Liver (tissue), 3 donors: ENCODE results near the gene WDR81.

ENCODE experiments used
- HNF4A ChIP-seq, 2 donors: conservative IDR thresholded peaks; 2 replicates each; pipeline ENCODE4 v1.6.1; 2016; ENCODE audit warnings: antibody characterized with exemption in 2 of 2, mild to moderate bottlenecking in 2 of 2
- RAD21 ChIP-seq, 2 donors: IDR thresholded peaks; 2 replicates each; pipeline ENCODE4 v1.6.1; 2016; ENCODE audit warnings: antibody characterized with exemption in 2 of 2, mild to moderate bottlenecking in 2 of 2
- SP1 ChIP-seq: IDR thresholded peaks from 2 replicates; pipeline ENCODE4 v1.6.1; 2018; ENCODE audit warnings: antibody characterized with exemption, mild to moderate bottlenecking
- TF ChIP-seq, protein P1 (sequence below): fragments of 150-350 bp; IDR thresholded peaks from 2 replicates; pipeline ENCODE4 v1.5.1; 2017; ENCODE audit warnings: improper control_type of control experiment, low read depth, low read length; ENCODE audit not compliant: missing input control
- TF ChIP-seq, protein P2 (sequence below): IDR thresholded peaks from 2 replicates; pipeline ENCODE4 v1.6.1; 2016; ENCODE audit warnings: antibody characterized with exemption
- TF ChIP-seq, protein P3 (sequence below): IDR thresholded peaks from 2 replicates; pipeline ENCODE4 v1.6.1; 2016; ENCODE audit warnings: antibody characterized with exemption
- TF ChIP-seq, protein P4 (sequence below): IDR thresholded peaks from 2 replicates; pipeline ENCODE4 v1.6.1; 2016; ENCODE audit warnings: antibody characterized with exemption, mild to moderate bottlenecking
- donor health status: healthy.
- donor health status: healthy.

DNA sequence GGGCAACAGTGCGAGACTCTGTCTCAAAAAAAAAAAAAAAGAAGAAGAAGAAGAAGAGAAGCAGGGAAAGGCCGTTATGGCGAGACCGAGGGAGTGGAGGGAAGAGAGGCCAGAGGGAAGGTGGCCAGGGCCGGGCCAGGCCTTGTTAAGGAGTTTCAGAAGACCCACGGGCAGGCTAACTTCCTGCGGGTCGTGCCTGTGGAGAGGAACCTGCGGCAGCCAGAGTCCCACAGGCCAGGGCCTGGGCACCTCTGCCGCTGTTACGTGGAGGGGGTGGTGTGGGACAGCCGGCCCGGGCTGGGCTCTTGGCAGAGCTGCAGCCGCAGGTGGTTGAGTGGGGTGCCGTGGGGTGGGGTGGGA is 5.4 kb downstream of the WDR81 start:
- no peak for TF ChIP-seq HNF4A (conservative IDR thresholded peaks at IDR 0.05)
- TF ChIP-seq, protein P1, sequence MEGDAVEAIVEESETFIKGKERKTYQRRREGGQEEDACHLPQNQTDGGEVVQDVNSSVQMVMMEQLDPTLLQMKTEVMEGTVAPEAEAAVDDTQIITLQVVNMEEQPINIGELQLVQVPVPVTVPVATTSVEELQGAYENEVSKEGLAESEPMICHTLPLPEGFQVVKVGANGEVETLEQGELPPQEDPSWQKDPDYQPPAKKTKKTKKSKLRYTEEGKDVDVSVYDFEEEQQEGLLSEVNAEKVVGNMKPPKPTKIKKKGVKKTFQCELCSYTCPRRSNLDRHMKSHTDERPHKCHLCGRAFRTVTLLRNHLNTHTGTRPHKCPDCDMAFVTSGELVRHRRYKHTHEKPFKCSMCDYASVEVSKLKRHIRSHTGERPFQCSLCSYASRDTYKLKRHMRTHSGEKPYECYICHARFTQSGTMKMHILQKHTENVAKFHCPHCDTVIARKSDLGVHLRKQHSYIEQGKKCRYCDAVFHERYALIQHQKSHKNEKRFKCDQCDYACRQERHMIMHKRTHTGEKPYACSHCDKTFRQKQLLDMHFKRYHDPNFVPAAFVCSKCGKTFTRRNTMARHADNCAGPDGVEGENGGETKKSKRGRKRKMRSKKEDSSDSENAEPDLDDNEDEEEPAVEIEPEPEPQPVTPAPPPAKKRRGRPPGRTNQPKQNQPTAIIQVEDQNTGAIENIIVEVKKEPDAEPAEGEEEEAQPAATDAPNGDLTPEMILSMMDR: no peak
- TF ChIP-seq, protein P2, sequence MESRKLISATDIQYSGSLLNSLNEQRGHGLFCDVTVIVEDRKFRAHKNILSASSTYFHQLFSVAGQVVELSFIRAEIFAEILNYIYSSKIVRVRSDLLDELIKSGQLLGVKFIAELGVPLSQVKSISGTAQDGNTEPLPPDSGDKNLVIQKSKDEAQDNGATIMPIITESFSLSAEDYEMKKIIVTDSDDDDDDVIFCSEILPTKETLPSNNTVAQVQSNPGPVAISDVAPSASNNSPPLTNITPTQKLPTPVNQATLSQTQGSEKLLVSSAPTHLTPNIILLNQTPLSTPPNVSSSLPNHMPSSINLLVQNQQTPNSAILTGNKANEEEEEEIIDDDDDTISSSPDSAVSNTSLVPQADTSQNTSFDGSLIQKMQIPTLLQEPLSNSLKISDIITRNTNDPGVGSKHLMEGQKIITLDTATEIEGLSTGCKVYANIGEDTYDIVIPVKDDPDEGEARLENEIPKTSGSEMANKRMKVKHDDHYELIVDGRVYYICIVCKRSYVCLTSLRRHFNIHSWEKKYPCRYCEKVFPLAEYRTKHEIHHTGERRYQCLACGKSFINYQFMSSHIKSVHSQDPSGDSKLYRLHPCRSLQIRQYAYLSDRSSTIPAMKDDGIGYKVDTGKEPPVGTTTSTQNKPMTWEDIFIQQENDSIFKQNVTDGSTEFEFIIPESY: no peak
- TF ChIP-seq, protein P3, sequence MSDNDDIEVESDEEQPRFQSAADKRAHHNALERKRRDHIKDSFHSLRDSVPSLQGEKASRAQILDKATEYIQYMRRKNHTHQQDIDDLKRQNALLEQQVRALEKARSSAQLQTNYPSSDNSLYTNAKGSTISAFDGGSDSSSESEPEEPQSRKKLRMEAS: no peak
- TF ChIP-seq SP1: no peak
- TF ChIP-seq, protein P4, sequence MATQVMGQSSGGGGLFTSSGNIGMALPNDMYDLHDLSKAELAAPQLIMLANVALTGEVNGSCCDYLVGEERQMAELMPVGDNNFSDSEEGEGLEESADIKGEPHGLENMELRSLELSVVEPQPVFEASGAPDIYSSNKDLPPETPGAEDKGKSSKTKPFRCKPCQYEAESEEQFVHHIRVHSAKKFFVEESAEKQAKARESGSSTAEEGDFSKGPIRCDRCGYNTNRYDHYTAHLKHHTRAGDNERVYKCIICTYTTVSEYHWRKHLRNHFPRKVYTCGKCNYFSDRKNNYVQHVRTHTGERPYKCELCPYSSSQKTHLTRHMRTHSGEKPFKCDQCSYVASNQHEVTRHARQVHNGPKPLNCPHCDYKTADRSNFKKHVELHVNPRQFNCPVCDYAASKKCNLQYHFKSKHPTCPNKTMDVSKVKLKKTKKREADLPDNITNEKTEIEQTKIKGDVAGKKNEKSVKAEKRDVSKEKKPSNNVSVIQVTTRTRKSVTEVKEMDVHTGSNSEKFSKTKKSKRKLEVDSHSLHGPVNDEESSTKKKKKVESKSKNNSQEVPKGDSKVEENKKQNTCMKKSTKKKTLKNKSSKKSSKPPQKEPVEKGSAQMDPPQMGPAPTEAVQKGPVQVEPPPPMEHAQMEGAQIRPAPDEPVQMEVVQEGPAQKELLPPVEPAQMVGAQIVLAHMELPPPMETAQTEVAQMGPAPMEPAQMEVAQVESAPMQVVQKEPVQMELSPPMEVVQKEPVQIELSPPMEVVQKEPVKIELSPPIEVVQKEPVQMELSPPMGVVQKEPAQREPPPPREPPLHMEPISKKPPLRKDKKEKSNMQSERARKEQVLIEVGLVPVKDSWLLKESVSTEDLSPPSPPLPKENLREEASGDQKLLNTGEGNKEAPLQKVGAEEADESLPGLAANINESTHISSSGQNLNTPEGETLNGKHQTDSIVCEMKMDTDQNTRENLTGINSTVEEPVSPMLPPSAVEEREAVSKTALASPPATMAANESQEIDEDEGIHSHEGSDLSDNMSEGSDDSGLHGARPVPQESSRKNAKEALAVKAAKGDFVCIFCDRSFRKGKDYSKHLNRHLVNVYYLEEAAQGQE: no peak
- no peak for TF ChIP-seq RAD21 (IDR thresholded peaks at IDR 0.05)
